Measurements from ENCODE around the gene CMTM1. TPM values are rescaled to one million over a fixed set of nuclear protein-coding genes. Genes with fewer than 3 reads are reported as not detected.
"Not testable (repeated sequence)": the region's sequence is repeated elsewhere in the genome, so short reads cannot be mapped to it uniquely, and the experiment has no call there.

Gene CMTM1
- total and polyA plus RNA-seq, 7 donors, result 0.71 to 3.0 (median 1.3) TPM; not detected in 2

GRCh38 chr16:66561381-66562080 is 4.7 kb upstream of the CMTM1 start:
- Histone ChIP-seq H3K27ac (no peak overlapping the region), H3K4me3 (no peak overlapping the region), H3K4me1 (no peaks in the 10 kb centered on the region), H3K9me3 (no peaks in the 10 kb centered on the region), H3K27me3 (no peaks in the 10 kb centered on the region), H3K36me3 (peaks cover 0 to 56% (median 4%) of the 10 kb centered on the region in 4 donors)
- TF ChIP-seq POLR2A (IDR thresholded peaks at IDR 0.05), result no peak
- TF ChIP-seq CTCF (IDR thresholded peaks at IDR 0.05), result no peak
- TF ChIP-seq EP300 (IDR thresholded peaks at IDR 0.05), result no peak
- no peak for TF ChIP-seq POLR2AphosphoS5 (IDR thresholded peaks at IDR 0.05)
- DNase-seq, result no peak
- intact Hi-C loops (cut with DNase I), result no loop called here
- 81 to 89% methylated on average over 3 of the region's 3 CpGs for WGBS, 2 donors

- 83 to 84% methylated on average over 1 of the region's 1 CpG for WGBS, 2 donors
- Histone ChIP-seq H3K36me3 (peaks cover 0 to 60% (median 5%) of the 10 kb centered on the region in 4 donors), H3K27ac (no peak overlapping the region), H3K9me3 (no peaks in the 10 kb centered on the region), H3K4me3 (no peak overlapping the region), H3K27me3 (no peaks in the 10 kb centered on the region), H3K4me1 (no peaks in the 10 kb centered on the region)
- intact Hi-C loops (cut with DNase I), result no loop called here
- no peak for TF ChIP-seq CTCF (IDR thresholded peaks at IDR 0.05)
- TF ChIP-seq POLR2AphosphoS5 (IDR thresholded peaks at IDR 0.05), result no peak
- TF ChIP-seq POLR2A (IDR thresholded peaks at IDR 0.05), result no peak
- TF ChIP-seq EP300 (IDR thresholded peaks at IDR 0.05), result no peak
- DNase-seq, result no peak
Observed at GRCh38 chr16:66562409-66562808, 3.8 kb upstream of the CMTM1 start.

GRCh38 chr16:66562986-66563385 is 3.3 kb upstream of the CMTM1 start:
- DNase-seq, result no peak
- WGBS, 2 donors, result 80 to 93% methylated on average over 2 of the region's 2 CpGs
- intact Hi-C loops (cut with DNase I), result no loop called here
- no peaks in the 10 kb centered on the region for H3K27me3 ChIP-seq
- H3K9me3 ChIP-seq, result no peaks in the 10 kb centered on the region
- no peak overlapping the region for H3K27ac ChIP-seq
- no peaks in the 10 kb centered on the region for H3K4me1 ChIP-seq
- H3K4me3 ChIP-seq, result no peak overlapping the region
- H3K36me3 ChIP-seq, result peaks cover 0 to 60% (median 5%) of the 10 kb centered on the region in 4 donors
- no peak for TF ChIP-seq POLR2A (IDR thresholded peaks at IDR 0.05)

GRCh38 chr16:66563574-66564334 is 2.5 kb upstream of the CMTM1 start:
- no peak overlapping the region for H3K4me3 ChIP-seq
- peaks cover 0 to 55% (median 5%) of the 10 kb centered on the region in 4 donors for H3K36me3 ChIP-seq
- no peaks in the 10 kb centered on the region for H3K27me3 ChIP-seq
- no peak for DNase-seq
- no peaks in the 10 kb centered on the region for H3K4me1 ChIP-seq
- no peaks in the 10 kb centered on the region for H3K9me3 ChIP-seq
- H3K27ac ChIP-seq, result no peak overlapping the region
- 95 to 98% methylated on average over 2 of the region's 2 CpGs for WGBS, 2 donors
- TF ChIP-seq POLR2A (IDR thresholded peaks at IDR 0.05) (no peak), POLR2AphosphoS5 (IDR thresholded peaks at IDR 0.05) (no peak), EP300 (IDR thresholded peaks at IDR 0.05) (no peak), CTCF (IDR thresholded peaks at IDR 0.05) (no peak)
- intact Hi-C loops (cut with DNase I), result no loop called here

- H3K4me3 ChIP-seq; H3K27me3 ChIP-seq; H3K4me1 ChIP-seq; H3K27ac ChIP-seq; DNase-seq; H3K9me3 ChIP-seq; intact Hi-C loops (cut with DNase I): not testable (repeated sequence)
- H3K36me3 ChIP-seq, result peaks cover 0 to 42% (median 5%) of the 10 kb centered on the region in 4 donors
- WGBS, 2 donors, result 95 to 97% methylated on average over 3 of the region's 3 CpGs
Observed at GRCh38 chr16:66567270-66567669, 1.0 kb downstream of the CMTM1 start.

Data from sigmoid colon (tissue), 7 donors.